Measurements from ENCODE around the gene RNU5B-1.

Gene RNU5B-1

DNA sequence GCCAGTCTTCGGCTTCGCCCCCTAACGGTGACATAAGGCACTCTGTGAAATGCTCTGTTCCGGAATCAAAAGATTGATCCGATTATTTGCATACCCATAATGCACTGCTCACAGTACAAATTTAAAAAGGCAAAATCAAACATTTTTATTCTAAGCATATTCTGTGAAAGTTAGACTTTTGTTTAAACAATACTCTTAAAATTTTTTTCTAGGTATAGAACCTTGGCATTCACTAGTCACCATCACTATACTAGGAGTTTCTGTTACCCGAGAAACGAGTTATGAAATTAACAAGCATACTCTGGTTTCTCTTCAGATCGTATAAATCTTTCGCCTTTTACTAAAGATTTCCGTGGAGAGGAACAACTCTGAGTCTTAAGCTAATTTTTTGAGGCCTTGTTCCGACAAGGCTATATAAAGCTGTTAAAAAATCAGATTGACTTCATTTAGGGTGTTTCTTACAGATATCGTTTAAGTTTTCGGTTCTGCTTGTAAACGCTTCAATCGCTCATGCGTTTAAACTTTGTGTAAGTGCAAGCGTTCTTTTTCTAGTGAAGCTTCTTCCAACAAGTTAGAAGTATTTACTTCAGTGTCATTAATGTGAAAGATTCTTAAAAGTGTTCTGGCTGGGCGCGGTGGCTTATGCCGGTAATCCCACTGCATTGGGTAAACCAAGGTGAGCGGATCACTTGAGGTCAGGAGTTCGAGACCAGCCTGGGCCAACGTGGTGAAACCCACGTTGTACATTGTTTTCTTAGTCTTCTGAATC lies at the start of gene RNU5B-1:
RNU5B-1 (plus strand) TSS at position 297 of the 769 bp plus-strand sequence.
- Histone ChIP-seq H3K9me3 (ENCODE audit: insufficient read depth, low read length) (no peaks in the 10 kb centered on the region), H3K36me3 (ENCODE audit: low read length) (no peaks in the 10 kb centered on the region), H2AFZ (ENCODE audit: low read depth, low read length, severe bottlenecking) (peak within 1 kb of the TSS; percentile 99), H3K4me3 (ENCODE audit: insufficient read depth, low read length, poor library complexity, severe bottlenecking) (peak within 1 kb of the TSS; percentile 59), H3K27me3 (ENCODE audit: low read length) (no peaks in the 10 kb centered on the region), H3F3A (ENCODE audit: insufficient read depth) (peaks cover 22% of the 10 kb centered on the region), H3K4me2 (ENCODE audit: low read depth, low read length, poor library complexity, severe bottlenecking) (peak within 1 kb of the TSS; percentile 96), H3K9me2 (replicated peaks; ENCODE audit: insufficient read depth, low read length) (no peaks in the 10 kb centered on the region), H4K20me1 (ENCODE audit: low read depth, low read length) (no peaks in the 10 kb centered on the region), H3K27ac (ENCODE audit: low read depth, low read length) (peak within 1 kb of the TSS; percentile 81), H3K9ac (ENCODE audit: low read length) (peak within 1 kb of the TSS; percentile 66), H3K79me2 (ENCODE audit: insufficient read depth, low read length) (no peaks in the 10 kb centered on the region)
- TF ChIP-seq, protein P1, sequence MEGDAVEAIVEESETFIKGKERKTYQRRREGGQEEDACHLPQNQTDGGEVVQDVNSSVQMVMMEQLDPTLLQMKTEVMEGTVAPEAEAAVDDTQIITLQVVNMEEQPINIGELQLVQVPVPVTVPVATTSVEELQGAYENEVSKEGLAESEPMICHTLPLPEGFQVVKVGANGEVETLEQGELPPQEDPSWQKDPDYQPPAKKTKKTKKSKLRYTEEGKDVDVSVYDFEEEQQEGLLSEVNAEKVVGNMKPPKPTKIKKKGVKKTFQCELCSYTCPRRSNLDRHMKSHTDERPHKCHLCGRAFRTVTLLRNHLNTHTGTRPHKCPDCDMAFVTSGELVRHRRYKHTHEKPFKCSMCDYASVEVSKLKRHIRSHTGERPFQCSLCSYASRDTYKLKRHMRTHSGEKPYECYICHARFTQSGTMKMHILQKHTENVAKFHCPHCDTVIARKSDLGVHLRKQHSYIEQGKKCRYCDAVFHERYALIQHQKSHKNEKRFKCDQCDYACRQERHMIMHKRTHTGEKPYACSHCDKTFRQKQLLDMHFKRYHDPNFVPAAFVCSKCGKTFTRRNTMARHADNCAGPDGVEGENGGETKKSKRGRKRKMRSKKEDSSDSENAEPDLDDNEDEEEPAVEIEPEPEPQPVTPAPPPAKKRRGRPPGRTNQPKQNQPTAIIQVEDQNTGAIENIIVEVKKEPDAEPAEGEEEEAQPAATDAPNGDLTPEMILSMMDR (IDR thresholded peaks at IDR 0.05; ENCODE audit: insufficient read depth, low read length, poor library complexity, severe bottlenecking): peak; percentile 83
- no peak for TF ChIP-seq EZH2phosphoT487 (conservative IDR thresholded peaks at IDR 0.05; ENCODE audit: low read length)

DNA sequence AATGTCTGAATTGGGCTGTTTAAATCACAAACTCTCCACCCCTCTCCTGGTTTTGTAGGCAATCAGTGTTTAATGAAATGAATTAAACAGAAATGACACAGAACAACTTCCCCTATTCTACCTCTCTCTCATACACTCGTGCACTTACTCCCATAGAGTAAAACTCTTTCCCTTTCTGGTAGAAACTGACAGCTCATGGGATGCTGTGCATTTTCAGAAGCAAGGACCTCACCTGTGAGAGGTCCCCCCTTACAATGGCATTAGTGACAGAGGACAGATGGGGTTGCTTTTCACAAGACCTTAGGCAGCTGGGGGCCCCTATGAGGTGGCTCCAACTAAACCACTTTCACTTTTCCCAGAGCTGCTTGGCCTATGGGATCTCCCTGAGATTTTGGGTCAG lies 49.7 kb upstream of the RNU5B-1 start:
- H3K36me3 ChIP-seq (ENCODE audit: low read length): no peaks in the 10 kb centered on the region
- H3K9ac ChIP-seq (ENCODE audit: low read length): no peak overlapping the region
- H4K20me1 ChIP-seq (ENCODE audit: low read depth, low read length): no peaks in the 10 kb centered on the region
- no peak overlapping the region for H3K4me3 ChIP-seq (ENCODE audit: insufficient read depth, low read length, poor library complexity, severe bottlenecking)
- no peaks in the 10 kb centered on the region for H3F3A ChIP-seq (ENCODE audit: insufficient read depth)
- no peak overlapping the region for H3K4me2 ChIP-seq (ENCODE audit: low read depth, low read length, poor library complexity, severe bottlenecking)
- TF ChIP-seq, protein P1 (IDR thresholded peaks at IDR 0.05; ENCODE audit: insufficient read depth, low read length, poor library complexity, severe bottlenecking): no peak
- TF ChIP-seq EZH2phosphoT487 (conservative IDR thresholded peaks at IDR 0.05; ENCODE audit: low read length): no peak
- no peaks in the 10 kb centered on the region for H3K27me3 ChIP-seq (ENCODE audit: low read length)
- H3K79me2 ChIP-seq (ENCODE audit: insufficient read depth, low read length): no peaks in the 10 kb centered on the region
- no peaks in the 10 kb centered on the region for H3K9me3 ChIP-seq (ENCODE audit: insufficient read depth, low read length)
- no peak overlapping the region for H2AFZ ChIP-seq (ENCODE audit: low read depth, low read length, severe bottlenecking)
- H3K9me2 ChIP-seq (replicated peaks; ENCODE audit: insufficient read depth, low read length): no peaks in the 10 kb centered on the region
- H3K27ac ChIP-seq (ENCODE audit: low read depth, low read length): no peak overlapping the region

DNA sequence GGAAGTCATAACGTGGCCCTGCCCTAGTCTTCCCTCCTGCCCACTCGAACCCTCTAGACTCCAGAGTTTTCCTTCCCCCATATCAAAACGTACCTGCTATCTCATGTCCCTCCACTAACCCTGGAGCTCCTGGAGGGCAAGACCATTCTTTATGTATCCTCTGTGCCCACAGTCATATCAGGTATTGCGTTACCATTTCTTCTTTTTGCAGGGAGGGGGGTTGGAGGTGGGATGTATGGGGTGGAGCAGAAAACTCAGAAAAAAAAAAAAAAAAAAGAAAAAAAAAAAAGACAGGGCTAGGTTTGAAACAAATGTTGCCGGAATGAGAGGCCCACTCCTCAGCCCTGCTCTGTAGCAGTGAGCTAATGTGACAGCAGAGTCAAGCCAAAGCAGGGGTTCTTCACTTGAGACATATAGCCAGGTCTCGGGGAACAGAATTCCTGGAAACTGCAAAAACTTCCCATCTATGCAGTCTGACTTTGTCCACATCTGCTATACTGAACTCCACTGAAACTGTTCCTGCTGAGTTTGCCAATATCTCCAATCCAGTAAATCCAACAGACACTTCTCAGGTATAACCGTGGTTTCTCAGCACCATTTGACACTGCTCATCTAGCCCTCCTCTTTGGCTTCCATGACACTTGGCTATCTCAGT lies 48.9 kb upstream of the RNU5B-1 start:
- no peaks in the 10 kb centered on the region for H3K79me2 ChIP-seq (ENCODE audit: insufficient read depth, low read length)
- H3K9me2 ChIP-seq (replicated peaks; ENCODE audit: insufficient read depth, low read length): no peaks in the 10 kb centered on the region
- no peaks in the 10 kb centered on the region for H3K36me3 ChIP-seq (ENCODE audit: low read length)
- H3K4me3 ChIP-seq (ENCODE audit: insufficient read depth, low read length, poor library complexity, severe bottlenecking): no peak overlapping the region
- no peaks in the 10 kb centered on the region for H4K20me1 ChIP-seq (ENCODE audit: low read depth, low read length)
- H3K9me3 ChIP-seq (ENCODE audit: insufficient read depth, low read length): no peaks in the 10 kb centered on the region
- no peak overlapping the region for H3K9ac ChIP-seq (ENCODE audit: low read length)
- no peaks in the 10 kb centered on the region for H3K27me3 ChIP-seq (ENCODE audit: low read length)
- TF ChIP-seq, protein P1 (IDR thresholded peaks at IDR 0.05; ENCODE audit: insufficient read depth, low read length, poor library complexity, severe bottlenecking): no peak
- TF ChIP-seq EZH2phosphoT487 (conservative IDR thresholded peaks at IDR 0.05; ENCODE audit: low read length): no peak
- H3F3A ChIP-seq (ENCODE audit: insufficient read depth): no peaks in the 10 kb centered on the region
- no peak overlapping the region for H2AFZ ChIP-seq (ENCODE audit: low read depth, low read length, severe bottlenecking)
- no peak overlapping the region for H3K27ac ChIP-seq (ENCODE audit: low read depth, low read length)
- no peak overlapping the region for H3K4me2 ChIP-seq (ENCODE audit: low read depth, low read length, poor library complexity, severe bottlenecking)

Measured in SU-DHL-6 (cell line).